Peyer's patch (tissue), 4 donors: ENCODE data around the gene CNOT4.

Source experiments
- POLR2A ChIP-seq, 2 donors: fragments of 450-650 bp; IDR thresholded peaks; one replicate each; pipeline ENCODE4 v1.5.1; 2017; ENCODE audit warnings: antibody characterized with exemption in 2 of 2, mild to moderate bottlenecking in 2 of 2, moderate library complexity in 2 of 2
- TF ChIP-seq, protein P1 (sequence below), 6 experiments: fragments of 450-650 bp in 4 of 6; fragments of 200-600 bp in 2 of 6; sonication (generic) in 1 of 6; IDR thresholded peaks; one replicate each; pipeline ENCODE4 v1.5.1; 2017 to 2019; ENCODE audit warnings: antibody characterized with exemption in 6 of 6, mild to moderate bottlenecking in 3 of 6, moderate library complexity in 1 of 6

- TF ChIP-seq POLR2A (IDR thresholded peaks at IDR 0.05): no peak
- TF ChIP-seq, protein P1, sequence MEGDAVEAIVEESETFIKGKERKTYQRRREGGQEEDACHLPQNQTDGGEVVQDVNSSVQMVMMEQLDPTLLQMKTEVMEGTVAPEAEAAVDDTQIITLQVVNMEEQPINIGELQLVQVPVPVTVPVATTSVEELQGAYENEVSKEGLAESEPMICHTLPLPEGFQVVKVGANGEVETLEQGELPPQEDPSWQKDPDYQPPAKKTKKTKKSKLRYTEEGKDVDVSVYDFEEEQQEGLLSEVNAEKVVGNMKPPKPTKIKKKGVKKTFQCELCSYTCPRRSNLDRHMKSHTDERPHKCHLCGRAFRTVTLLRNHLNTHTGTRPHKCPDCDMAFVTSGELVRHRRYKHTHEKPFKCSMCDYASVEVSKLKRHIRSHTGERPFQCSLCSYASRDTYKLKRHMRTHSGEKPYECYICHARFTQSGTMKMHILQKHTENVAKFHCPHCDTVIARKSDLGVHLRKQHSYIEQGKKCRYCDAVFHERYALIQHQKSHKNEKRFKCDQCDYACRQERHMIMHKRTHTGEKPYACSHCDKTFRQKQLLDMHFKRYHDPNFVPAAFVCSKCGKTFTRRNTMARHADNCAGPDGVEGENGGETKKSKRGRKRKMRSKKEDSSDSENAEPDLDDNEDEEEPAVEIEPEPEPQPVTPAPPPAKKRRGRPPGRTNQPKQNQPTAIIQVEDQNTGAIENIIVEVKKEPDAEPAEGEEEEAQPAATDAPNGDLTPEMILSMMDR (IDR thresholded peaks at IDR 0.05): no peak
Observed at GRCh38 chr7:135467207-135467711, 42.6 kb downstream of the CNOT4 start.
